EH (cell line): ENCODE results near the gene RAVER2.
A peak's percentile ranks its signal among the peaks of the same experiment; 100 is the strongest.

ENCODE experiments used
- DNase-seq: peaks from one replicate; pipeline ENCODE4 v3.0.0-alpha.2; 2015; ENCODE audit warnings: low read depth

The RAVER2 gene

GRCh38 chr1:64846573-64847430, 101.9 kb downstream of the RAVER2 start:
- DNase-seq: no peak

DNA sequence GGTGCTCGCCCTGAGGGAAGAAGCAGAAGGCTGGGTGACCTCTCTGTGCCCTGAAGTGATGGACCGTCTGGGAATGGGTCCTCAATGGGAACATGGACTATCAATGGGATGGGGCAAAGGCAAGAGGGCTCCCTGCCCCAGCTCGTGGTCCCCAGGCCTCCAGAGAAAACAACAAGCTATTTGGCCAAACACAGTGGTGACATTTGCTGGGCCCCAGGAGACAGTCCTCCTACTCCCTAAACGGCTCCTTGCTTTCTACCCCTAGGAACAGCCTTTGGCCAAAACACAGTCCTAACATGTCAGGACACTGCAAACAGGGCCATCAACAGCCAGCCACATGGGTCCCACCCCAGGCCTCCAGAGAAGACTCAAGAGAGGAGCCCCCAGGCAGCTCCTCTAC, 102.8 kb downstream of the RAVER2 start:
- DNase-seq: no peak

DNA sequence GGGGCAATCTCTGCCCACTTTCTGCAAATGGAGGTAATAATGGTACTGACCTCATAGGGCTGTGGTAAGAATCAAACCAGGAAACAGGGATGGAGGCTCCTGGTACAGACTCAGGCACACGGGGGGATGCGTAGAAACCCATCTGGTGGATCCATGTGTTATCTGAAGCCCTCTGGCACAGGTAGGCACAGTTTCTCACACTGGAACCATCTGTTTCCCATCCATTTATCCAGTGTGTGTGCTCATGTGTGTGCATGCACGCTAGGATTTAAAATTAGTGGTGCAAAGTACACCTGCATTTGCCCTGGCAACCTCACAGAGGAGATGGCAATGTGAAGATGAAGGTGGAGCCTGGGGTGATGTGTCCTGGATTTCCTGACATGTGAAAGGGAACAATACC, 103.3 kb downstream of the RAVER2 start:
- DNase-seq: no peak

- DNase-seq: no peak
These were observed 103.9 kb downstream of the RAVER2 start for GRCh38 chr1:64848803-64849202.

DNA sequence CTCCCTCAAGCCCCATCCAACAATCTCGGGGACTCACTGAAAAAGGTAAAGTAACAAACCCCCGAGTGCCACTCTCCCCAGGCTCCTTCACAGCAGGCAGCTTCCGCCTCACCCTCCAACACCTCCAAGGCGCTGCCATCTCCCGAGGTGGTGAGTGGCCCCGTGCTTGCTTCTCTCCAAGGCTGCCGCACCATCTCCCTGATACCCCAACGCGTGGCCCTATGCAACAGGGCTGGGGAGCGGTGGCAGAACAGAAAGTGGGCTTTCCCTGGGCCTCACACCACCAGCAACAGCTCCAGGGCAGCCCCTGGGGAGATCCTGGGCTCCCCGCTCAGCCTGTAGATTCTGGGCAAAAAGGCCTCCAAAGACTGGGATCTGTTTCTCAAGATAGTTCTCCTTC, 105.1 kb downstream of the RAVER2 start:
- no peak for DNase-seq

DNA sequence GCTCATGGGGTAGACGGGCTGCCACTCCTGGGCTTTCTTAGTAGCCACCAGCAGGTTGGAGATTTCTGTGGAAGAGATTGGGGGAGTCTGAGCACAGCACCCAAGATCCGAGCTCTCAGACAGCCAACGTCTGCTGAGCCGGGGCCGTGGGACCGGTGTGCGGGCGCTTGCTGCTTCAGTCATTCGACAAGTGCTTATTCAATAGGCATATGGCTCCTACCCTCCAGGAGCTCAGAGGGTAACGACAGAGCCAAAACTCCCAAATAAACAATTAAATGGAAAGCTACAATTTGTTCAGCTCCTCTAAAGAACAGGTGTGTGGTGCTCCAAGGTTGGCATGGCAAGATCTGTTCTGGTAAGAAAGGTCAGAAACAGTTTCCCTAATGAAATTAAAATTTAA, 106.0 kb downstream of the RAVER2 start:
- DNase-seq: no peak

GRCh38 chr1:64851664-64852063, 106.8 kb downstream of the RAVER2 start:
- DNase-seq: no peak

GRCh38 chr1:64854674-64855073, 109.8 kb downstream of the RAVER2 start:
- no peak for DNase-seq

GRCh38 chr1:64855557-64855956, 110.7 kb downstream of the RAVER2 start:
- DNase-seq: no peak

- no peak for DNase-seq
These were observed 111.7 kb downstream of the RAVER2 start for GRCh38 chr1:64856553-64856952.

DNA sequence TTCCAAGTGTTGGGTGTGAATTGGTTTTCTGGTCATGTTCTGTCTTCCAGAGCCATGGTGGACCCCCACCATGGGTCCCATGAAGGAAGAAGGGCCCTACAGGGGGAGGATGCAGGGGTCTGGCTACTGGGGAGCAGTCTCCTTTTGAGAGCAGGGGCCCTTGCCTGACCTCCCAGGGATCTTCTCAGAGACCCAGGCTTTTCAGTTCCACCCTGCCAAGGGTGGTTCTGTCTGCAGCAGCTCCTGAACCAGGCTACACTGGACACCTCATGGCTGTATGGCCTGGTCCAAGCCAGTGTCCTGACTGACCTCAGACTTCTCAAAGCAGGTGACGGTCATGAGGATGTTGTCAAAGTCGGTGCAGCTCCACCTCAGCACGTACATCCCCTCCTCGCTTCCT, 112.5 kb downstream of the RAVER2 start:
- DNase-seq: no peak

GRCh38 chr1:64861611-64862010, 116.7 kb downstream of the RAVER2 start:
- peak; percentile 44 for DNase-seq

DNA sequence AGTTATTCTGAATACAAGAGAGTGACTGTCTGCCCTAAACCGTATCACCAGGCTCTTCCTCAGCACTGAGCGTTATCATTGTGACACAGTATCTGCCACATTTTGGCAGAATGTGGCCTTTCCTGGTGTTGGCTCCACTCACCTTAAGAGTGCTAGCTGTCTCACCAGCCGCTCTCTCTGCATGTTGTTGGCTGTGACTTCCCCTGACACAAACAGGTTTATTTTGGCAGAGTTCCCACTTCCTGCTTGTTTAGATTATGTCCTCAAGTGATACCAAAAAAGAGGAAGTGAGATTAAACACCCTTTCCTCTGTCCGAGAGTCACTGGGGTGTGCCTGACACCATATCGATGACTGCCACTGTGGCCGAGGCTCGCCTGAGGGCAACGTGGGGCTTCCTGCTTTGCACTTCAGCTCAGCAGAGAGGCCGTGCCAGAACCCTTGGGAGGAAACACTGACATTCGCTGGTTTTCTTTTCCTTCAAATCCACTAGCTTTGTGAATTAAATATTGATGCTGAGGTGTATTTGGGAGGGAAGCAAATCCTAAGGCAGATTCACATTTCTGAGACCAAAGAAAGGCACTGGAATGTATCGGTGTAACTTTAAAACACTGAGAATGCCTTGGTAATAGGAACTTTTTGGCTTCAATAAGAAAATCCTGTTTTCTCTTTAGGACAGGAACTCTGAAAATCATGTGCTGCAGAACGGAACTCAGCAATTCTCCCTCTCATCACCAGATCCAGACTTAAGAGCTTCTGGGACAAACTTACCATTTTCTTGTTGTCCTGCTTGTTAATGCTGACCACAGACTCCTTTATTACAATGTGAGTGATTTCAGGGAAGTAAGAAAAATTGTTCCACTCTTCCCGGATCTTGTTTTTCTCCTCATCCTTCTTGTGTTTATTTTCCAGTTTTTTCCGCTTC, 119.4 kb downstream of the RAVER2 start:
- DNase-seq: no peak

- no peak for DNase-seq
These were observed 120.4 kb downstream of the RAVER2 start for GRCh38 chr1:64865105-64865757.

DNA sequence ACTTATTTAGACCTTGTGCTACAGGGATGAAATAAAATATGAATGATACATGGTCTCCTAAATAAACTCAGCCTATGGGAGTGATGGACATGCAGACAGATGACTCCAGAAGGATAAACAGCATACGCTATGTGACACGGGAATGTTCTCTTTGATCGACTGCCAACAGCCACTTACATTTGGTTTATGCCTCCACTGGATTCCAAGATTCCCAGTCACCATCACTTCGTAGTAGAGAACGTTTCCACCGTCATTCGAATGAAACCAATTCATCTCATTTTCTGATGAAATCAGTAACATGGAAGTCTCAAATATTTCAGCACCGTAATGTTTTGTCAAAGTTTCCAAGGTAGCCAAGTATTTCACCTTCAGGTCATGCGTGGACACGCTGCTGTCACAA, 121.8 kb downstream of the RAVER2 start:
- DNase-seq: no peak

GRCh38 chr1:64867266-64867665, 122.4 kb downstream of the RAVER2 start:
- no peak for DNase-seq

DNA sequence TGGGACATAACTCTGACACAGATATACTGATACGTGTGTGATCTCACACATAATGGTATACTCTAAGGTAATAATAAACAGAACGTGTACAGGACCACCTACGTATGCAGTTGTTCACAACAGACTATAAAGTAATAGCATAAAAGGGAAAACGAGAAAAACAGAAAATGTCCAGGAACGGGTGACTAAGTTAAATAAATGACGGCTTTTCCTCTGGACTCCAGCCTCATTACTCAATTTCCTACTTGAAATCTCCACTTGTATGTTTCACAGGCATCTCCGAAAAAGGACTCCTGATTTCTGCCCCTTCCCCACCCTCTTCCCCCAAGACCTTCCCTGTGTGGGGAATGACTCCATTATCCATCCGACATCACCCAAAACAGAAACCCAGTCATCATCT, 126.4 kb downstream of the RAVER2 start:
- no peak for DNase-seq

DNA sequence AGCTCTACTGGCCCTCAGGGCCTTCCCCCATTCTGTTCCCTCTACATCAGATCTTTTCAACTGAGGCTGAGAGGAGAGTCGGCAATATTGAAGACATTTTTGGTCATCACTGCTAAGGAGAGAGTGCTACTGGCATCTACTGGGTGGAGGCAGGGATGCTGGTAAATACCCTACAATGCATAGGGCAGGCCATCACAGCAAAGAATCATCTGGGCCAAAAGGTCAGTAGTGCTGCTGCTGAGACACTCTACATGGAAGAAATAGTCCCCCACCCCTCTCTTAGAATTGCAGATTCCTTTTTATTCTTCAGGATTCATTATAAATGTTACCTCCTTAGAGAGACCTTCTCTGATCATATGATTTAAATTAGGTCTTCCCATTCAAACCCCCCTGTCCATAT, 127.2 kb downstream of the RAVER2 start:
- DNase-seq: no peak

DNA sequence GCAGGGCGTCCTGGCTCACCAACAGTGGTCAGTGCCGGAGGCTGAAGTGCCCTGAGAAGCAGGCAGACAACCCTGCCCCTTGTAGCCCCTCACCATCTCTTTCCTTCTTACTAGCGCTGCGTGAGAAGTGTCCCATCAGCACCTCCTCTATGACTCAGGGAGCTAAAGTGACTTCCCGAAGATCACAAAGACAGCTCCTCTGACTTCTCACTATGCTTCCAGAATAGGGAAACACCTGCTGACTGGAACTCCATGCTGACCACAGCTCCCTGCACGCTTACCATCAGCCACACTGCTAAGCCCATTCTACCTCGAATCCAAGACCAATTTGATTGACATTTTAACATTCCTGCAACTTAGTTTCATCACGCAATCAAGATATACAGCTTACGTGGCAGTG, 128.7 kb downstream of the RAVER2 start:
- no peak for DNase-seq

DNA sequence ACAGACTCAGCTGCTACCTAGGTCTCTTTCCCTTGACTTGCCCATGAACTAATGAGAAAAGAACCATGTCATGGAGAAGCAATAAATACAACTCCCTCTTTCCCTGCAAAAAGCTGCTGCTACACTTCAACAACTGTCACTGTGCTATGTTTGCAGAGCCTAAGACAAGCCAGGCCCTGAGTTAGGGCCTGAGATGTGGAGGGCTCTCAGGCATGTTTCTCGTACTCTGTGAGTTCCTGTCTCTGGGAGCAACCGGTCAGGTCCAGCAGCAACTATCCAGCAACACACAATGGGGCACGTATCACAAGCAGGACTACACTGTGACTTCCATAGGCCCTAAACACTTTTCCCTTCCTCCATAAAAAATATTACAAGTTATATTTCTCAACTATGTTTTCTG, 129.8 kb downstream of the RAVER2 start:
- DNase-seq: no peak

DNA sequence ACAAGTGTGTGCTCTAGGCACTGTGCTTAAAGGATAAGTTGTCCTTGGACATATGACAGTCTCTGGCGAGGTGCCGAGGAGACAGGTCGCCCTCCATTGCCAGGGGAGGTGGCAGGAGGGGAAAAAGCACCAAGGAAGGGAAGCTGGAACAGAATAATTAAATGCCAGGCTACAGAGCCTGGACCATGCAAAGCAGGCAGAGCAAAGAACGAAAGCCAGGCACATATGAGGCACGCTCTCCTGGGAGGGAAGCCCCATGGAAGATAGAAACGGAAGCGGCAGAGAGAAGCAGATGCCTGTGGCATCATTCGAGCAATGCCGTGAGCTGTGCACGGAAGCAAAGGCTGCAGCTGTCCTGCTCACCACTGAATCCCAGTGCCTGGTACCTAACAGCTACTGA, 130.2 kb downstream of the RAVER2 start:
- DNase-seq: no peak

DNA sequence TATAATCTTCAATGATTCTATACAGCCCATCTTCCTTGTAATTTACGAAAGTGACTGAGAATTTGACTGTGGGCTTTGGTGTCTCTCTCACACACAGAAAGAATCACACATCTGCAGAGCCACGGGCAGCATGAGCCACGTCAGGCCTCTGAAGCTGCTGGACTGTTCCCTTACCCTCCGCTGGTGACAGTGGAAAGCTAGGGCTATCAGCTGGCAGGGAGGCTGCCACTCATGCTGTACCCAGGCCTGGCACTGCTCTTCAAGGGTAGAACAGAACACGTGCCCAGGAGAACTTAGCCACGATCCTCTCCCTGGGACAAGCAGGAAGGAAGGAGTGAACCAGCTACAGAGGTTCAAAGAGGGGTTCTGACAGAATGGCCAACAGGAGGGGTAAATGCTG, 130.7 kb downstream of the RAVER2 start:
- DNase-seq: no peak

- DNase-seq: no peak
These were observed 132.3 kb downstream of the RAVER2 start for GRCh38 chr1:64877151-64877550.
